Activated T-cell treated with anti-CD3 and anti-CD28 coated beads for 48 hours (primary cell): ENCODE data around the gene IL36B.

Experiments used
- DNase-seq: peaks from one replicate; pipeline ENCODE4 v3.0.0-alpha.2; 2020; ENCODE audit warnings: low read depth

Gene IL36B

DNA sequence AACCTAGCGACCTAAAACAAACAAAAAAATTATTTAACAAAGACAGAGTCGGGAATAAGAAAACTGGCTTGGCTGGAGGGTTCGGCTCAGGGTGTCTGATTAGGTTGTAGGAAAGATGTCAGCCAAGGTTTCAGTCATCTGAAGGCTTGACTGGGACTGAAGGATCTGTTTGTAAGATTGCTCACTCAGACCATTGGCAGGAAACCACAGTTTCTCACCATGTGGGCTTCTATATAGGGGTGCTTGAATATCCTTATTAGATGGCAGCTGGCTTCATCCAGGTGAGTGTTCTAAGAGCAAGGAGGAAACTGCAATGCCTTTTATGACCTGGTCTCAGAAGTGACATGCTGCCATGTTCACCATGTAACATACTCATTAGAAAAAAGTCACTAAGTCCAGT is 999 bp upstream of the IL36B start:
- no peak for DNase-seq

DNA sequence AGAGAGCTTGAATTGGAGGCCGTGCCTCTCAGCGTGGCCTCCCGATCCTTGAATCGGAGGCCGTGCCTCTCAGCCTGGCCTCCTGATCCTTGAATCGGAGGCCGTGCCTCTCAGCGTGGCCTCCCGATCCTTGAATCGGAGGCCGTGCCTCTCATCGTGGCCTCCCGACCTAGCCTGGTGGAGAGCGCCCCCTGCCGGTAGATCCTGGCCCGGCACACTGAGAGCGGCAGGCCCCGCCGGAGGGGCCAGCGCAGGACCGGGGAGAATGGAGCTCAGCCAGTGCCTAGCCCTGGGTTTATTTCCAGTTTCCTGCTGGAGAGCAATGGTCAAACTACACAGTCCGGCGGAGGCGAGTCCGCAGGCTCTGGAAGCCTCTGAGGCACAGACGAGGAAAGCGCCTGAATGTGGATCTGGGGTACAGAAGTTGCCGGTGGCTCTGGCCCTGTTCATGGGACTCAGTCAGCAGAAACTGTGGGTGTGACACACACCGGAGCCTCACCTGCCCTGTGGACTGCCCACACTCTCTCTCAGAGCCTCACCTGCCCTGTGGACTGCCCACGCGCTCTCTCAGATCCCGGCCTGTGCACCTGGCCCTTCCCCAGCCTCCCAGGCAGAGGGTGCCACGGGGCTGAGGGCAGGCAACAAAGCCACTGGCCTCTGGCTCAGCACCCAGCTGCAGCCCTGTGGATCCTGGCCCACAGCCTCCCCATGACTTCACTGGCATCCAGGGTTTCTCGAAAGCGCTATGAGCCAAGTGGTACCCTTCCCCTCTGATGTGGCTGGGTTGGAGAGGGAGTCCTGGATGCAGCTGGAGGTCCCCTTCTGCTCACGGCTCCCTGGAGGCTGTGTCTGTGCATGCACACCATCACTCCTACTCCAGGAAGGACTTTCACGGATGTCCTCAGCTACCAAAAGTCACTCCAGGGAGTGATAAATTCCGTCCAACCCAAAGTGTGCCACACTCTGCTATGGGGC is 1.5 kb downstream of the IL36B start:
- no peak for DNase-seq

DNA sequence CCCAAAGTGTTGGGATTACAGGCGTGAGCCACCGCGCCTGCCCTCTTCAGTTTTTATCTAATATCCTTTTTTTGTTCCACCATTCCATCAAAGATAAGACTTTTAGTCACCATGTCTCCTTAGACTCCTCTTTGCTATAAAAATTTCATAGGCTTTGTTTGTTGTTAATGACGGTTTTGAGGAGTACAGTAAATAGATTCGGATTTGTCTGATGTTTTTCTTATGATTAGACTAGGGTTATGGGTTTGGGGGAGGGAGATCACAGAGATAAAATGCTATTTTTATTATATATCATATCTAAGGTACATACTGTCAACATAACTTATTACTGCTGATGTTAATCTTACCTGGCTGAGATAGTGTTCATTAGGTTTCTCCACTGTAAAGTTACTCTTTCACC is 6.2 kb downstream of the IL36B start:
- no peak for DNase-seq

DNA sequence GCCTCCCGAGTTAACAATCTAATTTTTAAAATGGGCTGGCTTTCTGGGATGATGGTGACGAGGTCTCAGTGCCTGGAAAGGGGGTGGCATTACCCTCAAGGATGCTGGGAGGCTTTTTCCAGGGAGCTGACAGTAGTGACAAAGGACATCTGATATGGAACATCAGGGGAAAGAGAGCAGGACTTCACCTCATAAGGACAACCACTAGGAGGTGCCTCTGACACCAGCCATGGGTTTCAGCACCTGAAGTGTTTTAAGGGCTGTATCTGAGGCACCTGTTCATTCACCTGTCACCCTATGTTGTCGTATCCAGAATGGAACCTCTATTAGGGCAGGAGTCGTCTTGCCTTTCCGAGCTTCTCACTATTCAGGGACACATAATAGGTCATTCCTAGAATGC is 10.8 kb downstream of the IL36B start:
- no peak for DNase-seq

DNA sequence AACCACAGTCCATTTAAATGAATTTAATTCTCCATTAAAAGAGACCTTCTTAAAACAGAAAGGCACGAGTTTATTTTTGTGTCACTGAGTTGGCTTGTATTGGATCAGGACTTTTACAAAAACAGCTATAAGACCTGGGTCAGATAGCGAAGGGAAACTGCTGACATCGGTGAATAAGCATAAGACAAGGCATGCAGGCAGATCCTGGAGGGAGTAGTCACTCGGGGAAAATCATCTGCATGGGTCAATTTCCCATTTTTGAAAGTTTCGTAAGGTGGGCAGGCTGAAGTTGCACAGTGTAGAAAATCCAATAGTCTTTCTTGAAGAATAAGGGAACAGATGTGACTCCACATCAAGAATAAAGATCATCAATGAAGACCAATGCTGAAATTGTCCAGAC is 12.9 kb downstream of the IL36B start:
- no peak for DNase-seq

DNA sequence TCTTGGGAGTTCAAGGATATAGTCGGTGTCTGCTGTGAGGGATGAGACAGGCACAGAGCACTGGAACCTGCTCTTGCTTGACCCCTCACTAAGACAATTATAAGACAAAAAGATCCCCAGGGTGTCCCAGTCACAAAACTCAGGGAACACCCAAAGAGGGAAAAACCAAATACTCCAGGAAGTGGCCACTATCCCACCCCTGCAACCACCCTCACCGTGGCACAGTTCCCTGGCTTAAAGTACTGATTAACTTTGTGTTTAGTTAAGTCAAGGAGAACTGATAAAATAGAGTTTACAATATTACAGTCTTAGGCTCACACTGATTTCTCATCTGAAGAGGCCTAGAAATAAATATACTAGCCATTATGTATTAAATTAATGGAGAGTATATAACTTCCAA is 13.5 kb downstream of the IL36B start:
- no peak for DNase-seq

DNA sequence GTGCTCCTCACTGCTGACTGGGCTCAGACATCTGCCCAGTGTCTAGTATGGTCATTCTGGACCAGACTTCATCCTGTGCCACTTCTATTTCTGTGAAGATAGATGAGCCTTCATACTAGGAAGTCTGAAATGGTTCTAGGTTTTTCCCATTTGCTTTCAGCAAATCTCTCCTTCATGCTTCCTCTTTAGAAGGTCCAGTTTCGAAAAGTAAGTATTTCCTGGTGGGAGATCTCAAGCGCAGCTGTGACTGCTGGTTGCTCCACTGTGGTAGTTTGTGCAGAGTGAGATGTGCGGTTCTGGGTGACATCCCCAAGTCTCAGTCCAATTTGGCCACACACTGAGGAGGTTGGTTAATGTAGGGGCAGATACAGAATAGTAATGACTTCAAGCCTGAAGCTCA is 14.4 kb downstream of the IL36B start:
- DNase-seq = no peak

DNA sequence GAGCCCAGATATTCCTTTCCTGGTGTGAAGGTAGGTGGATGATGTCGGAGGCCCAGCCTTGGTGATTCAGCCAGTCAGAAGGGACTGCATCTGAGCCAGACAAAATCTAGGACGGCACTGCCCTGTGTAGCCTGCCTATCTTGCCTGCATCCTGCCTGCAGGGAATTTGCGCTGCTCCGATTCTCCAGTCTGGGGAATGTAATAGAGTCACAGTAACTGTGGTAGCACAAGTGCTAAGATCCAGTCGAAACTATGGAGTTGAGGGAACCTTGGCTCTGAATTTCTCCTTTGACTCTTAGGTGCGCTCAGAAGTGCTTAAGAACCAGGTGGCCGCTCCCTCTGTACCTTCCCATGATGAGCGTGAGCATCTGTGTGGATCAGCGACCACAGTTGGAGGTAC is 15.9 kb downstream of the IL36B start:
- DNase-seq = no peak

DNA sequence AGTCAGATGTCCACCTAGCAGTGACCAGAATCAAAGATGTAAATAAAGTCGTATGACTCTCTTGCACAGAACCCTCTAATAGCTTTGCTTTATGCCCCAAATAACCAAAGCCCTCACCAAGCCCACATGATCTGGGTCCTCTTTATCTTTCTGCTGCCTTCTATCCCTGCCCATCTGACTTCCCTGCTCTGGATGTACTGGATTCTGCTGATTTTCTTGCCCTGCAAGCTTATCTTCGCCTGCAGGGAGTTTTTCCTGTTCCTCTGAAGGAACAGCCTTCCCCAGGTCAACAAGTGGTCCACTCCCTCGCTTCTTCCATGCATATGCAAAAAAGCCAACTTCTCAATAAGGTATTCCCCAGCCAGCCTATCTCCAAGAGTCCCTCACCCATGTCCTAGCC is 18.7 kb downstream of the IL36B start:
- DNase-seq = no peak

DNA sequence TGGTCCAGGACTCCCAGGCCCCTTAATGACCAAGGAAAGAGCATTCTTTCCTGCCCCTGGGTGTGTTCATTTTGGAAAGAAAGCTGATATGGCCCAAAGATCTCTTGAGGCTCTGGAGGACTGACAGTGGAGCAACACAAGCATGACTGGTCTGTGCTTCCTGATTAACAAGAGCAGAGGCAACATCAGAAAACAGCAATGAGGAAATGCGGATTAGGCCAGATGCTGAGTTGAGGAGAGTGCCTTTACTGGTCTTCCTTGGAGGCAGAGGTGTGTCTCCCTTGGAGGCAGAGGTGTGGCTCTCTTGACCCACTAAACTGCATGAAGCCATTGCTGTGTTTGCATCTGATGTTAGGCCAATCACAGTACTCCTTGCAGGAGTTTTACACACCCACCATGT is 19.9 kb downstream of the IL36B start:
- DNase-seq = no peak

DNA sequence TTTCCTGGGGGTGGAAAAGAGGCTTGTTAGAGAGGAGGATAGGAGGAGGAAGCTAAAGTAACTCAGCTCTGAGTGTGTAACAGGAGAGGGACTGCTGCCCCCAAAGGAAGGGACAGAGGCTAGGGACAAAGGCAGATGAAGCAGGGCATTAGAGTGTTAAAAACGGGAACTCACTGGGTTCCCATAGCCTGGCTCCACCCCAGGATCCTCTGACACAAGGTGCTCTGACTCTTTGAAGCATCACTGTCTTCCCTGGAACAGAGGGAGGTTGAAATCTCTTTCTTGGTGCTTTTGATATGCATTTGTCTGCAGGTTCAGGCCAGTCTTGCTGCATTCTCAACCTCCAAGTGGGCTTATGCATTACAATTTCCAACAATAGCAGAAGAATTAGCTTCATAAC is 24.6 kb downstream of the IL36B start:
- no peak for DNase-seq

DNA sequence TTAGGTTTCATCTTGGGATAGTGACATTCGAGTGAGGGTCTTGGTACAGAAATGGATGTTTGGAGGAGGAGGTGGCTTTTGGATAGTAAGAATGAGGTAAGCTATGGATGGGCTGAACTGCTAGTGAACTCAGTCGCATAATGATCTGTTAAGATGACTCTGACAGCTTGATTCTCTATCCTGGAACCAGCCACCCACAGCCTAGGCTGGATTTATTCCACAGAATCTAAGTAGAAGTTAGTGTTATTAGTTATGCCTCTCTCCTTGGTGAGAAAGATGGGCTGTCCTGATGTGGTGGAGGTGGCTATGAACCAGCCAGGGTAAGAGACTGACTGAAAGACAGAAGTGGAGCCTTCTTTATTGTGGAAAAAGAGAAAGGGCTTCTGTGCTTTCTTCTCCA is 25.0 kb downstream of the IL36B start:
- no peak for DNase-seq

DNA sequence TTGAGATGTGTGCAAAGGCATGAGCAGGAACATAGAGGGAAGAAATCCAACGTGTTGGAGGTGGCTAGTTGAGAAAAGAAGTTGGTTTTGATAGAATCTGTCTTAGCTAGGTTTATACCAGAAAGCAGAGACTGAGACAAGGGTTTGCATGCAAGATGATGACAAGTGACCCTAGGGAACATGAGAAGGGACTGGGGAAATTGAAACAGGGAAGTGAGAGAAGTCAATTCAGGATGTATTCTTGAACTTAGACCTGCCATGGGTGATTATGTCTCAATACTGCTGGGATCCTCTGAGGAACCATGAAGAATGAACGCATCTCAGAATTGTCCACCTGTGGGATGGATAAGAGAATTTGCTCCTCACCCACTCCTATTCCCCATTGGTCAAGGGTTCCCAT is 26.9 kb downstream of the IL36B start:
- DNase-seq = no peak

DNA sequence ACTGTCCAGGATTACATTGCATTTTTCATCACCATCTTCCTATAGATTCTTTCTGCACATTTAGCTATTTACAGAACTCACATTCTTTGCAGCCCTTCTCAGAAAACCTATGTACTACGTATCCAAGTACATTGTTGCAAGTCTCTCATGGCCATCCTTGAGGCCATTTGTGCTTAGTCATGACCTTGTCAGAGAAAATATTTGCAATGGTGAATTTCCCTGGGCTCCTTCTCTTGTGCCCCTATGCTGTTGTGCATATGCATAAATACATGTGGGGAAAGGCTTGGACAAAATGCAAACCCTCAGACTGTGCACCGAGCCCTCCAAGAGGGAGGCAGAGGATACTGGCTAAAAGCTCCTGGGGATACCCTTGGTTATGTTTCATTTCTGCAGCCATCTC is 27.9 kb downstream of the IL36B start:
- no peak for DNase-seq

DNA sequence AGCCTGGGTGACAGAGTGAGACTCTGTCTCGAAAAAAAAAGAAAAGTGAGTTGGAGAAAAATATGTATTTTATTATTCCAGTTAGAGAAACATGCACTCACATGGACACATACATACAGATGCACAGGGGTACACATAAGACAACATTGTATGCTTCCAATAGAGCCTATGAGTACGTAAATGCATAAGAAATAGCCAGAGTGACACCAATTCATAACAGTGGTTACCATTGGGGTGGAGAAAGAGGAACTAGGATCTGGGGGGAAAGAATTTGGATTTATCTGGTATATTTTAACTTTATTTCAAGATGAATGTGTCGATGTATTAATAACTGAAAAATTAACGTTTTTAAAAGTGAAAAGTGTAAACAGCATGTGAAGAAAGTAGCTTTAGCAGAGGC is 31.4 kb downstream of the IL36B start:
- no peak for DNase-seq

DNA sequence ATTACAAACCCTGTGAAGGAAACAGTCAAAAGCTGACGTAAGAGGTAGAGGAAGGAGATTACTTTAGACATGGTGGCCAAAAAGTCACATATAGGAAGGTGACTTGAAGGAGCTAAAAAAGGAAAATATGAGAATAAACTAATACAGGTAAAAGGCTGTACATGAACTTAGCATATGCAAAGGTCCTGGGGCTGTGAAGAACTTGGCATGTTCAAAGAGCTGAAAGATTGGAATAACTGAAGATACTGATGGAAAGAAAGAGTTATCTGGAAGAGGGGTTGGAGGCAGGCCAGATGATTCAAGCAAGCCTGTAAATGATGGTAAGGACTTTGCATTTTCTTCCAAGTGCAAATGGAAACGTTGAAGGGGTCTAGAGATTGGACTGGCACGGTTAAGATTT is 34.2 kb downstream of the IL36B start:
- DNase-seq = no peak

DNA sequence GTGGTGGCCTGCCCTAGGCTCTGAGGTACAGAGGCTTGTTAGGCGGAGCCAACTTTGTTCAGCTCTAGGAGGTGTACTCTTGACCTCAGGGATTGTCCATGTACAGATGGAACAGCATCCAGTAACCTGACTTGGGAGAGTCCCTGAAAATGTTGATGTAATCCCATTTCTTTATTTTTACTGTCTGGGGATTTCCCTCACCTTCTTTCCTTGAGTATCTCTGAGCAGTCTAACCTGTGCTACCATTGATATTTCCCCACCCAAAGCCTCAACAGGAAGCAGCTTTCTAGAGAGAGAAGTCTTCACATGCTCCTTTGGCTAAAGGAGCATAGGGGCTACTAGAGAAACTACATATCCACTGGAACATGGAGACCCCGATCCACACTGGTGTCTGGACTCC is 37.0 kb downstream of the IL36B start:
- no peak for DNase-seq

DNA sequence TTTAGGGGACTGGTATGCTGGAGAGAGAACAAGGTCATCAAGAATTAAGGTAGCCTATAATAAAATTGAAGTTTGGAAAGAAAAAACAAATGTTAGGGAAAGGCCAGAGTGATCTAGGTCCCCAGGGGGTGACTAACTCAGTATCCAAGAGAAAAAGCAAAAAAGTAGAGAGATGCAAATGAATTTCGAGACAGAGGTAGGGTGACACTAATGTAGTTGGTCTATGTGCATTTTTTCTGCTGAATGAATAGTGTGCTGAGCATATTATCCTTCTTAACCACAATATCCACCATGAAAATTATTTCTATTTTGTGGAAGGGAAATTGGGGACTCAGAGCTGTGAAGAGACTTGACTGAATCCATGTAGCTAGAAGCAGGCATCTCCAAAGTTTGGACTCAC is 37.6 kb downstream of the IL36B start:
- DNase-seq = no peak

DNA sequence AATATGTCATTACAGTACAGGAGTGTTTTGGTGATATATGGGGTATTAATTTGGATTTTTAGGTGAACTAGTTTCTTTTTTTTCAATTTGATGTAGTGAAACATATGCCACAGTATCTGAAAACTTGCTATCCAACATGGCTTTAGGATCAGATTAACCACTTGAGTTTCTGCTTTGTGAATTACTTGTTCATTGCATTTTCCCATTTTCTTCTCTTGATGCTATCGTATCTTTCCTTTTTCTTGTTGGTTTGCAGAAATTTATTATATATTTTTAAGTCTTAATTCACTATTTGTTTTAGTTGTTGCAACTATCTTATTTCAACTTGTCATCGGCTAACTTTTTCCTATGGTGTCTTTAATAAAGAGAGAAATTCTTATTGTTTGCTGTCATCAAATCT is 38.6 kb downstream of the IL36B start:
- no peak for DNase-seq

DNA sequence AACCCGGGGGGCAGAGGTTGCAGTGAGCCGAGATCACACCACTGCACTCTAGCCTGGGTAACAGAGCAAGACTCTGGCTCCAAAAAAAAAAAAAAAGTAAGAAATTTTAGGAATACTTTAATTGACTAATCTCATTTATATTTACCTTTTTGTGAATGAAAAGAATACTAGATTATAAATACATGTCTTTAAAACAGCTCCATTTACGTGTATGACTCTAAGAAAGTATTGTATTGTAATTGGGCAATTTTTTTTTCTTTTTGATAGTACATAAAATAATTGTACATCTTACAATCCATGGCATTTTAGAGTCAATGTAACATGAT is 39.4 kb downstream of the IL36B start:
- DNase-seq = no peak

DNA sequence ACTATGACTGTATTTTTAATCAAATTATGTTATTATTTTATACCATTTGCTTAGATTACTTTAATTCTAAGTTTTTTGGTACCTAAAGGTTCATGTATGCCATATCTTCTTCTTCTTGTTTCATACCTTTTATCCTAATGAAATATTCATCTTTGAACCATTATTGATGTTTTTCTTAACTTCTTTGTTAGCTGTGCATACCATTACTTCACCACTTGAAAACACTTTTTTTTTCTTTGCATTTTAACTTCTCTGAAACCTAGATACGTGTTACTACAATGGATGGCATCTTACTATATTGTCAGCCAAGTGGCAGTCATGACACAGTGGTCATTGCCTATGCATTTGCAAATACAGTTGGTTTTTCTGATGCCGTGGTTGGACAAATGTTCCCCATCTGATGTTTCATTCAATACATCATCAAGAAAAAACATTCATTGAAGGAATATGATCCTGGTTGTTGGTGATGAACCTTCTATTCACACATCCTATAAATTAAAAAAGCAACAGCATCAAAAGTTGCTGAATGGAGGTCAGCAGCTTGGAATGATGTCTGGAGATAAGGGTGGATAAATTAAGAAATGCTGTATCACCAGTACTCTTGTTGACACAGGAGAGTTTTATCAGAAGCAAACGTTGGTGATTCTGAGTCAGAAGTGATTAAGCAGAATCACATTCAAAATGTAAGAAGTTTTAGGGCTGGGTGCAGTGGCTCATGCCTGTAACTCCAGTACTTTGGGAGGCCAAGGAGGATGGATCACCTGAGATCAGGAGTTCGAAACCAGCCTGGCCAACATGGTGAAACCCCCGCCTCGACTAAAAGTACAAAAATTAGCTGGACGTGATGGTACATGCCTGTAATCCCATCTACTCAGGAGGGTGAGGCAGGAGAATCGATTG is 40.0 kb downstream of the IL36B start:
- no peak for DNase-seq

DNA sequence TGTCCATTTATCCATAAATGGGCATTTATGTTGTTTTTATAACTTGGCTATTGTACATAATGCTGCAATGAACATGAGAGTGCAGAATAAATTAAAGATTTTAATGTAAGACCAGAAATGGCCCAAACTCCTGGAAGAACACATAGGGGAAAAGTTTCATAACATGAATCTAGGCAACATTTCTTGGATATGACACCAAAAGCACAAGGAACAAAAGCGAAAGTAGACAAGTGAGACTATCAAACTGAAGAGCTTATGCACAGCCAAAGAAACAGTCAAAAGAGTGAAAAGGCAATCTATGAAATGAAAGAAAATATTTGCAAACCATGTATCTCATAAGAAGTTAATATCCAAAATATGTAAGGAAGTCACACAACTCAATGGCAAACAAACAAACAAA is 41.6 kb downstream of the IL36B start:
- no peak for DNase-seq

DNA sequence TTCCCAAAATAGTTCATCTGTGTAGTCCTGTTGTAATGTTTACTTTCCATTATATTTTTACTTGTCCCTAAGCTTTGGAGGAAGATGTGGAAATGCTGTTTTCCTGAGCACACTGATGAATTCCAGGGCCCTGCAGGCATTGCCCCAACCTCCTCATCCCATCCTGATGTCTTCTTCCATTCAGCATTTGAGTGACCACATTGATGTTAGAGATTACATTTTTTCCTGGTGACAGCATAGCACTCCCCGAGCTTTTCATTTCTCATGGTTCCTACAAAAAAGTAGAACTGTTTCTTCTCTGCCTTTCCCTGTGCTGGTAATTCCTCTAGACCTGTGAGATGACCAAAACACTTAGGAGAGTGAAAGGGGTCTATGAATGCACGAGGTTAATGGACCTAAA is 42.6 kb downstream of the IL36B start:
- DNase-seq = no peak
